A549 (cell line): ENCODE measurements around the gene SYT13. TPM values are rescaled to one million over a fixed set of nuclear protein-coding genes. Genes with fewer than 3 reads are reported as not detected.

Experiments used
- ATAC-seq, 2 experiments: fragments of 200-7000 bp in 1 of 2; fragments of >200 bp in 1 of 2; cut with Nextera tagmentation in 1 of 2; cut with Tn5 transposase in 1 of 2; 3 replicates each; pipeline versions ENCODE4 v1.8.0 to v1.9.1; 2018 to 2020; ENCODE audit warnings: mild to moderate bottlenecking in 1 of 2, moderate library complexity in 1 of 2
- CTCF ChIA-PET: fragments of 300-600 bp; sonication (Branson Sonifier 250); formaldehyde crosslinking; extraction: SDS; loops from one replicate; lab custom pipeline; 2021; ENCODE audit warnings: antibody characterized with exemption, inconsistent platforms; lab: Yijun Ruan, JAX
- POLR2A ChIA-PET: fragments of 350-600 bp; formaldehyde crosslinking; extraction: SDS; loops from one replicate; lab custom pipeline; 2021; ENCODE audit warnings: antibody characterized with exemption, inconsistent platforms; lab: Yijun Ruan, JAX
- DNase-seq, 2 experiments: peaks; one replicate each; pipeline versions ENCODE4 v3.0.0 to v3.0.0-alpha.2; 2011 to 2016; ENCODE audit warnings: low read depth in 1 of 2, low spot score in 1 of 2
- FAIRE-seq: peaks from 2 replicates; lab custom pipeline; 2011; peaks lifted over from hg19 to GRCh38; lab: Jason Lieb, UNC
- H3K27ac ChIP-seq, 2 experiments: fragments of >200 bp; sonication (Bioruptor Twin); formaldehyde crosslinking; 3 replicates each; pipeline ENCODE4 v1.5.1; 2016 to 2017
- H3K4me1 ChIP-seq: fragments of >200 bp; sonication (Bioruptor Twin); formaldehyde crosslinking; 3 replicates; pipeline ENCODE4 v1.6.1; 2016
- H3K4me2 ChIP-seq: fragments of >200 bp; sonication (Bioruptor Twin); formaldehyde crosslinking; 3 replicates; pipeline ENCODE4 v1.6.1; 2016
- H3K4me3 ChIP-seq: fragments of >200 bp; sonication (Bioruptor Twin); formaldehyde crosslinking; 3 replicates; pipeline ENCODE4 v1.5.1; 2016
- H3K9me3 ChIP-seq: fragments of >200 bp; sonication (Bioruptor Twin); formaldehyde crosslinking; 3 replicates; pipeline ENCODE4 v1.6.1; 2016
- CHD2 ChIP-seq: fragments of 150-350 bp; IDR thresholded peaks from 2 replicates; pipeline ENCODE4 v1.6.1; 2014; ENCODE audit warnings: low read length; ENCODE audit not compliant: partially characterized antibody
- EHF ChIP-seq: fragments of 250-450 bp; sonication (Bioruptor Pico); IDR thresholded peaks from 2 replicates; pipeline ENCODE4 v1.5.0; 2020; ENCODE audit warnings: mild to moderate bottlenecking
- EHMT2 ChIP-seq: fragments of 200-600 bp; sonication (generic); IDR thresholded peaks from 2 replicates; pipeline ENCODE4 v1.6.1; 2016; ENCODE audit warnings: antibody characterized with exemption, low read depth, mild to moderate bottlenecking, moderate library complexity
- ELK1 ChIP-seq: fragments of 150-350 bp; IDR thresholded peaks from 2 replicates; pipeline ENCODE4 v1.6.1; 2014; ENCODE audit warnings: low read depth, mild to moderate bottlenecking, low read length
- HOXA7 ChIP-seq: fragments of 250-450 bp; sonication (Bioruptor Pico); IDR thresholded peaks from 2 replicates; pipeline ENCODE4 v1.5.0; 2020; ENCODE audit warnings: mild to moderate bottlenecking, moderate library complexity
- HOXB13 ChIP-seq: fragments of 250-450 bp; sonication (Bioruptor Pico); IDR thresholded peaks from 2 replicates; pipeline ENCODE4 v1.5.0; 2020; ENCODE audit warnings: low read depth, mild to moderate bottlenecking, moderate library complexity
- HOXB5 ChIP-seq: fragments of 250-450 bp; sonication (Bioruptor Pico); IDR thresholded peaks from 2 replicates; pipeline ENCODE4 v1.5.0; 2020; ENCODE audit warnings: mild to moderate bottlenecking, moderate library complexity
- JUN ChIP-seq, 2 experiments: fragments of >200 bp; sonication (Bioruptor Twin); formaldehyde crosslinking; IDR thresholded peaks; 2 replicates in 1 of 2; 3 replicates in 1 of 2; pipeline ENCODE4 v1.6.1; 2016 to 2017
- KDM1A ChIP-seq: fragments of 200-600 bp; sonication (generic); IDR thresholded peaks from 2 replicates; pipeline ENCODE4 v1.6.1; 2016; ENCODE audit warnings: low read depth, mild to moderate bottlenecking
- KDM5A ChIP-seq: fragments of 200-600 bp; sonication (generic); IDR thresholded peaks from 2 replicates; pipeline ENCODE4 v1.6.1; 2016; ENCODE audit warnings: antibody characterized with exemption, mild to moderate bottlenecking
- MAFK ChIP-seq: fragments of 450-650 bp; IDR thresholded peaks from 2 replicates; pipeline ENCODE4 v1.6.1; 2014; ENCODE audit not compliant: partially characterized antibody
- MAZ ChIP-seq: fragments of 150-350 bp; IDR thresholded peaks from 2 replicates; pipeline ENCODE4 v1.6.1; 2014; ENCODE audit warnings: antibody characterized with exemption, low read depth, low read length, borderline replicate concordance
- PHF8 ChIP-seq: fragments of 200-600 bp; sonication (generic); IDR thresholded peaks from 2 replicates; pipeline ENCODE4 v1.6.1; 2016; ENCODE audit warnings: low read depth, mild to moderate bottlenecking, antibody characterized with exemption, moderate library complexity, borderline replicate concordance
- POLR2A ChIP-seq: IDR thresholded peaks from 2 replicates; pipeline ENCODE4 v1.6.1; 2012; ENCODE audit warnings: mild to moderate bottlenecking, low read length
- RAD21 ChIP-seq, 2 experiments: fragments of >200 bp in 1 of 2; sonication (Bioruptor Twin) in 1 of 2; formaldehyde crosslinking in 1 of 2; IDR thresholded peaks in 1 of 2; conservative IDR thresholded peaks in 1 of 2; 2 replicates in 1 of 2; 3 replicates in 1 of 2; pipeline ENCODE4 v1.6.1; 2012 to 2018; ENCODE audit warnings: inconsistent platforms in 1 of 2
- TP53 ChIP-seq: fragments of 250-450 bp; sonication (Bioruptor Pico); IDR thresholded peaks from 2 replicates; pipeline ENCODE4 v1.5.0; 2021; ENCODE audit warnings: mild to moderate bottlenecking, moderate library complexity
- ZNF302 ChIP-seq: fragments of 250-450 bp; sonication (Bioruptor Pico); IDR thresholded peaks from 2 replicates; pipeline ENCODE4 v1.9.0; 2021; ENCODE audit warnings: inconsistent platforms, mild to moderate bottlenecking, moderate library complexity
- ZSCAN20 ChIP-seq: fragments of 250-450 bp; sonication (Bioruptor Pico); IDR thresholded peaks from 2 replicates; pipeline ENCODE4 v1.8.0; 2022; ENCODE audit warnings: mild to moderate bottlenecking, moderate library complexity
- WGBS: methylation state at CpG from one replicate; pipeline ENCODE4 v1.1.6; 2017; ENCODE audit errors: missing lambda C conversion rate; 5-methylcytosine and 5-hydroxymethylcytosine counted together
- polyA plus RNA-seq, 4 experiments: library from polyadenylated mRNA; depleted of rRNA in 3 of 4; stranded (reverse); fragments of >200 nt; fragmentation: RNase III in 1 of 4; extraction: RNeasy Plus Mini Kit Qiagen cat#74134 plus additional on column Dnase treatment in 1 of 4; gene quantifications; 2 replicates in 3 of 4; 3 replicates in 1 of 4; pipeline ENCODE4 v1.2.3, GENCODE V29; 2011 to 2017
- TF ChIP-seq, protein P1 (sequence below): fragments of 200-600 bp; sonication (generic); IDR thresholded peaks from 2 replicates; pipeline ENCODE4 v1.6.1; 2016; ENCODE audit warnings: antibody characterized with exemption, mild to moderate bottlenecking, moderate library complexity
- TF ChIP-seq, protein P2 (sequence below): IDR thresholded peaks from 2 replicates; pipeline ENCODE4 v1.6.1; 2012; ENCODE audit warnings: low read depth, borderline replicate concordance

The SYT13 gene
- polyA plus RNA-seq, 2 of the 4 experiments (the other 2 are of a cell fraction) = 8.1 to 12.9 TPM

DNA sequence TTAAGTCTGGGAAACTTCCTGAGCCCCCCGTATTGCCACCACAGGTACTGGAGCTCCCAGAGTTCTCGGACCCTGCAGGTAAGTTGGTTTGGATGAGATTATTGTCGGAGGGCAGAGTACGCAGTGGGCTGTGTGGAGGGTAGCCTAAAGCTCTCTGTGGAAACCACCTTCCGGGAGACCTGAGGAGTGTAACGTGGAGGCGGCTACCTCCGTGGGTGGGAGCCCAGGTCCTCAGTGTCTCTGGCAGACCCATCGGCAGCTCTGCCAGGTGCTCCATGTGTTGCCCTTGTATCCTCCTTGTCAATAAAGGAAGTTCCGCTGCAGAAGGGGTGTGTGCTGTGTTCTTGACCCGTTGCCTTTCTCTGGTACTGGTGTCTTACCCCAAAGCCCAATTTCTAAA, 61.4 kb downstream of the SYT13 start:
- 94% methylated on average over 11 of the region's 11 CpGs for WGBS
- Histone ChIP-seq H3K9me3 (no peaks in the 10 kb centered on the region), H3K27ac (no peak overlapping the region), H3K4me2 (no peak overlapping the region), H3K4me1 (no peaks in the 10 kb centered on the region), H3K4me3 (no peak overlapping the region)
- POLR2A ChIA-PET = no interaction called here
- ATAC-seq (no peak), DNase-seq (no peak), FAIRE-seq (no peak)
- CTCF ChIA-PET = interaction anchor here (1.1 to 2.1 kb wide), 5 partner anchors 9 to 297 kb away, joined by 3 to 9 read pairs (median 5); no protein-coding TSS in a partner anchor
- TF ChIP-seq CHD2 (no peak), EHF (CRISPR knock-in tag) (no peak), TP53 (no peak), MAZ (no peak), POLR2A (no peak), KDM5A (no peak), JUN (IDR thresholded peaks at IDR 0.05) (no peak), EHMT2 (no peak), HOXB13 (CRISPR knock-in tag) (no peak), KDM1A (no peak), HOXA7 (CRISPR knock-in tag) (no peak), ZSCAN20 (CRISPR knock-in tag) (no peak), PHF8 (no peak)
- TF ChIP-seq, protein P1, sequence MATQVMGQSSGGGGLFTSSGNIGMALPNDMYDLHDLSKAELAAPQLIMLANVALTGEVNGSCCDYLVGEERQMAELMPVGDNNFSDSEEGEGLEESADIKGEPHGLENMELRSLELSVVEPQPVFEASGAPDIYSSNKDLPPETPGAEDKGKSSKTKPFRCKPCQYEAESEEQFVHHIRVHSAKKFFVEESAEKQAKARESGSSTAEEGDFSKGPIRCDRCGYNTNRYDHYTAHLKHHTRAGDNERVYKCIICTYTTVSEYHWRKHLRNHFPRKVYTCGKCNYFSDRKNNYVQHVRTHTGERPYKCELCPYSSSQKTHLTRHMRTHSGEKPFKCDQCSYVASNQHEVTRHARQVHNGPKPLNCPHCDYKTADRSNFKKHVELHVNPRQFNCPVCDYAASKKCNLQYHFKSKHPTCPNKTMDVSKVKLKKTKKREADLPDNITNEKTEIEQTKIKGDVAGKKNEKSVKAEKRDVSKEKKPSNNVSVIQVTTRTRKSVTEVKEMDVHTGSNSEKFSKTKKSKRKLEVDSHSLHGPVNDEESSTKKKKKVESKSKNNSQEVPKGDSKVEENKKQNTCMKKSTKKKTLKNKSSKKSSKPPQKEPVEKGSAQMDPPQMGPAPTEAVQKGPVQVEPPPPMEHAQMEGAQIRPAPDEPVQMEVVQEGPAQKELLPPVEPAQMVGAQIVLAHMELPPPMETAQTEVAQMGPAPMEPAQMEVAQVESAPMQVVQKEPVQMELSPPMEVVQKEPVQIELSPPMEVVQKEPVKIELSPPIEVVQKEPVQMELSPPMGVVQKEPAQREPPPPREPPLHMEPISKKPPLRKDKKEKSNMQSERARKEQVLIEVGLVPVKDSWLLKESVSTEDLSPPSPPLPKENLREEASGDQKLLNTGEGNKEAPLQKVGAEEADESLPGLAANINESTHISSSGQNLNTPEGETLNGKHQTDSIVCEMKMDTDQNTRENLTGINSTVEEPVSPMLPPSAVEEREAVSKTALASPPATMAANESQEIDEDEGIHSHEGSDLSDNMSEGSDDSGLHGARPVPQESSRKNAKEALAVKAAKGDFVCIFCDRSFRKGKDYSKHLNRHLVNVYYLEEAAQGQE = no peak
- TF ChIP-seq, protein P2, sequence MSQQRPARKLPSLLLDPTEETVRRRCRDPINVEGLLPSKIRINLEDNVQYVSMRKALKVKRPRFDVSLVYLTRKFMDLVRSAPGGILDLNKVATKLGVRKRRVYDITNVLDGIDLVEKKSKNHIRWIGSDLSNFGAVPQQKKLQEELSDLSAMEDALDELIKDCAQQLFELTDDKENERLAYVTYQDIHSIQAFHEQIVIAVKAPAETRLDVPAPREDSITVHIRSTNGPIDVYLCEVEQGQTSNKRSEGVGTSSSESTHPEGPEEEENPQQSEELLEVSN = no peak

DNA sequence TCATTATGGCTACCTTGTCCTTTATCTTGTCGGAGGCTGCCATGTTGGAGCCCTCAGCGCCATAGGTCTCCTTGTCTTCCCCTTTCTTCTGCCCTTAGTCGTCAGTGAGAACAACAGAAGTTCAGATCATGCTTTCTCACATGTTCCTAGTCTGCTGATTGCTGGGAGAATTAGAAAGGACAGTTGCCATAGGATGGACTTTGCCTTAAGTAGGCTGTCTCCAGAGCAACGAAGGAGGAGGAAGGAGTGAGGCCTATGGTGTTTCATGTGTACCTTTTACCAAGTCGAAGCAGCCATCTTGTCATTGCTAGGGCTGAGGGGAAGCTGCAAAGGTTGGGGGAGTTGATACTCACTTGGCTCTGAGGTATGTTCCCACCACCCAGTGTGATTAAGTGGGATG, 62.6 kb downstream of the SYT13 start:
- Histone ChIP-seq H3K4me3 (no peak overlapping the region), H3K4me1 (no peaks in the 10 kb centered on the region), H3K9me3 (no peaks in the 10 kb centered on the region), H3K4me2 (no peak overlapping the region), H3K27ac (no peak overlapping the region)
- WGBS = 78% methylated on average over 5 of the region's 5 CpGs
- ATAC-seq (no peak), FAIRE-seq (no peak), DNase-seq (no peak)
- ChIA-PET CTCF (interaction anchor here (0.8 to 2.1 kb wide), 4 partner anchors 10 to 295 kb away, joined by 3 to 9 read pairs (median 4); no protein-coding TSS in a partner anchor), POLR2A (no interaction called here)
- TF ChIP-seq, protein P1 = no peak

DNA sequence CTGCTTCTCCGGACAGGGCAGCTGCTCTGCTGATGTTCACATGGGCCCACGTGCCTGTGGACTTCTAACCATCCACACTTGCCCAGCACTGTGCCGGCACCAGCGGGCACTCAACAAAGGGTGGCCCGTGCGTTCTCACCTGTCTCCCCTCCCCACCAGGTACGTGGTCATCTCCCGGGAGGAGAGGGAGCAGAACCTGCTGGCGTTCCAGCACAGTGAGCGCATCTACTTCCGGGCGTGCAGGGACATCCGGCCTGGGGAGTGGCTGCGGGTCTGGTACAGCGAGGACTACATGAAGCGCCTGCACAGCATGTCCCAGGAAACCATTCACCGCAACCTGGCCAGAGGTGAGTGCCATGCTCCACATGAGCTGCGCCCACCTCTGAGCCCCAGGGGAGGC, 66.7 kb downstream of the SYT13 start:
- WGBS = 95% methylated on average over 14 of the region's 18 CpGs
- Histone ChIP-seq H3K27ac (no peak overlapping the region), H3K4me3 (no peak overlapping the region), H3K4me1 (no peaks in the 10 kb centered on the region), H3K9me3 (no peaks in the 10 kb centered on the region), H3K4me2 (no peak overlapping the region)
- CTCF ChIA-PET = interaction anchor here (1.0 to 2.2 kb wide), 3 partner anchors 9 to 16 kb away, joined by 3 to 6 read pairs (median 5); no protein-coding TSS in a partner anchor
- FAIRE-seq (no peak), ATAC-seq (no peak), DNase-seq (no peak)
- POLR2A ChIA-PET = no interaction called here
- TF ChIP-seq ZNF302 (CRISPR knock-in tag) (no peak), ELK1 (no peak), HOXB5 (CRISPR knock-in tag) (no peak), HOXB13 (CRISPR knock-in tag) (no peak), EHF (CRISPR knock-in tag) (no peak), MAFK (no peak), RAD21 (conservative IDR thresholded peaks at IDR 0.05 in 1 of 2, IDR thresholded peaks at IDR 0.05 in 1 of 2) (no peak)
- TF ChIP-seq, protein P1 = no peak
